CD4-positive, alpha-beta T cell (primary cell): ENCODE data around the gene PDE3B. TPM values are rescaled to one million over a fixed set of nuclear protein-coding genes. Genes with fewer than 3 reads are reported as not detected.

Experiments used
- ATAC-seq: fragments of 200-7000 bp; cut with Tn5 transposase; one replicate; pipeline ENCODE4 v1.10.0; 2022; ENCODE audit warnings: mild to moderate bottlenecking; ENCODE audit not compliant: poor library complexity
- CTCF ChIA-PET: fragments of 350-600 bp; sonication (Branson Sonifier 250); formaldehyde crosslinking; loops from one replicate; lab custom pipeline; 2021; ENCODE audit warnings: antibody characterized with exemption, inconsistent platforms; lab: Charles Lee
- POLR2A ChIA-PET: fragments of 350-600 bp; sonication (Branson Sonifier 250); formaldehyde crosslinking; loops from one replicate; lab custom pipeline; 2021; ENCODE audit warnings: antibody characterized with exemption, inconsistent platforms; lab: Charles Lee
- DNase-seq, 14 experiments: peaks; one replicate each; pipeline ENCODE4 v3.0.0-alpha.2; 2013 to 2020; ENCODE audit warnings: mixed read lengths in 2 of 14
- H3K27ac ChIP-seq, 2 donors: one replicate each; pipeline versions ENCODE4 v1.5.1 to v1.7.0; 2013; ENCODE audit warnings: low read length in 2 of 2, low read depth in 1 of 2, mild to moderate bottlenecking in 1 of 2
- H3K27me3 ChIP-seq, 2 experiments: 1 replicate in 1 of 2; 2 replicates in 1 of 2; pipeline versions ENCODE4 v1.6.1 to v1.7.0; 2013; ENCODE audit warnings: low read length in 2 of 2, control low read depth in 1 of 2, mild to moderate bottlenecking in 1 of 2, moderate library complexity in 1 of 2; ENCODE audit not compliant: insufficient read depth in 2 of 2, control insufficient read depth in 1 of 2
- H3K36me3 ChIP-seq: one replicate; pipeline ENCODE4 v1.6.1; 2013; ENCODE audit warnings: low read length, control low read depth; ENCODE audit not compliant: insufficient read depth
- H3K4me1 ChIP-seq: one replicate; pipeline ENCODE4 v1.6.1; 2013; ENCODE audit warnings: low read length, control low read depth; ENCODE audit not compliant: insufficient read depth
- H3K4me3 ChIP-seq: one replicate; pipeline ENCODE4 v1.5.1; 2013; ENCODE audit warnings: mild to moderate bottlenecking, low read length, moderate library complexity
- H3K9me3 ChIP-seq, 2 experiments: 1 replicate in 1 of 2; 2 replicates in 1 of 2; pipeline versions ENCODE4 v1.6.1 to v1.7.0; 2013; ENCODE audit warnings: low read length in 2 of 2, mild to moderate bottlenecking in 2 of 2, control low read depth in 1 of 2, moderate library complexity in 1 of 2; ENCODE audit not compliant: control insufficient read depth in 1 of 2, insufficient read depth in 1 of 2
- H3K27ac Mint-ChIP-seq: one replicate; pipeline ENCODE4 v1.8.0; 2020; ENCODE audit warnings: mixed read lengths
- H3K27me3 Mint-ChIP-seq: one replicate; pipeline ENCODE4 v1.8.0; 2021; ENCODE audit warnings: mixed read lengths
- H3K36me3 Mint-ChIP-seq: one replicate; pipeline ENCODE4 v1.8.0; 2021; ENCODE audit warnings: low read depth, mixed read lengths
- H3K4me1 Mint-ChIP-seq: one replicate; pipeline ENCODE4 v1.8.0; 2021; ENCODE audit warnings: low read depth, mixed read lengths
- H3K4me3 Mint-ChIP-seq: one replicate; pipeline ENCODE4 v1.8.0; 2020; ENCODE audit warnings: mild to moderate bottlenecking, mixed read lengths
- H3K9me3 Mint-ChIP-seq: one replicate; pipeline ENCODE4 v1.8.0; 2020; ENCODE audit warnings: mixed read lengths
- intact Hi-C, 2 experiments: fragments of 100-400 bp; cut with DNase I in 1 of 2; cut with micrococcal nuclease in 1 of 2; formaldehyde crosslinking; loops; one replicate each; pipeline versions ENCODE4 v1.15.1 to v1.9.0; 2023 to 2025; cut with DNase I, micrococcal nuclease
- total RNA-seq, 174 experiments: library from RNA in 2 of 174; stranded (reverse) in 2 of 174; gene quantifications; one replicate each; pipeline ENCODE4 v1.2.3 and lab custom pipeline; 2021 to 2026
- TF ChIP-seq, protein P1 (sequence below): fragments of 200-600 bp; IDR thresholded peaks from one replicate; pipeline ENCODE4 v1.8.0; 2022; ENCODE audit warnings: antibody characterized with exemption, mild to moderate bottlenecking

Gene PDE3B
- total RNA-seq, 2 experiments from 2014 or later: 103 to 106 TPM

GRCh38 chr11:14653090-14653489, 9.5 kb downstream of the PDE3B start:
- peaks cover 16% of the 10 kb centered on the region for H3K4me1 ChIP-seq
- no peak overlapping the region for H3K4me3 Mint-ChIP-seq
- intact Hi-C loops: no loop called here

DNA sequence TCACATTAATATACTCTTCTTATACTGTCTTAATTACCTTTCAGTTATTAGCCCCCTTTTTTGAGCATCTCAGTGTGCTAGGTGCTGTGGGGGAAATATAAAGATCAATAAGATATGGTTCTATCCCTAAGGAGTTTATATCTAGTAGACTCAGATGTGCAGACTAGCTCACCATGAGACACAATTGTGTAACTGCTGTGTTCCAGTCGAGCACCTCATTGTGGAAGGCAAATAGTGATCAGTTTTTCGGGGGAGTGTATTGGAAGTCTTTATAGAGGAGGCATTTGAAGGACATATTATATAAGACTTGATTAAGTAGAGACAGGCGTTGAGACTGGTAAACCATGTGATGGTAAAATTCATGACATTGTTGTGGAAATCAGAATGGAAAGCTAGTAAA, 11.8 kb downstream of the PDE3B start:
- no peak overlapping the region for H3K27ac ChIP-seq
- intact Hi-C loops: no loop called here
- Mint-ChIP-seq H3K4me3 (no peak overlapping the region), H3K36me3 (peaks cover 84% of the 10 kb centered on the region), H3K4me1 (peaks cover 82% of the 10 kb centered on the region), H3K27me3 (no peaks in the 10 kb centered on the region), H3K9me3 (no peaks in the 10 kb centered on the region), H3K27ac (no peak overlapping the region)
- ATAC-seq (no peak), DNase-seq (no peak)
- no peak overlapping the region for H3K4me3 ChIP-seq
- H3K27me3 ChIP-seq: no peaks in the 10 kb centered on the region
- peaks cover 12% of the 10 kb centered on the region for H3K4me1 ChIP-seq
- POLR2A ChIA-PET: interaction anchor here (1.2 to 1.5 kb wide), 2 partner anchors 77 to 110 kb away, joined by 4 to 6 read pairs; no protein-coding TSS in a partner anchor
- H3K9me3 ChIP-seq: no peaks in the 10 kb centered on the region
- TF ChIP-seq, protein P1, sequence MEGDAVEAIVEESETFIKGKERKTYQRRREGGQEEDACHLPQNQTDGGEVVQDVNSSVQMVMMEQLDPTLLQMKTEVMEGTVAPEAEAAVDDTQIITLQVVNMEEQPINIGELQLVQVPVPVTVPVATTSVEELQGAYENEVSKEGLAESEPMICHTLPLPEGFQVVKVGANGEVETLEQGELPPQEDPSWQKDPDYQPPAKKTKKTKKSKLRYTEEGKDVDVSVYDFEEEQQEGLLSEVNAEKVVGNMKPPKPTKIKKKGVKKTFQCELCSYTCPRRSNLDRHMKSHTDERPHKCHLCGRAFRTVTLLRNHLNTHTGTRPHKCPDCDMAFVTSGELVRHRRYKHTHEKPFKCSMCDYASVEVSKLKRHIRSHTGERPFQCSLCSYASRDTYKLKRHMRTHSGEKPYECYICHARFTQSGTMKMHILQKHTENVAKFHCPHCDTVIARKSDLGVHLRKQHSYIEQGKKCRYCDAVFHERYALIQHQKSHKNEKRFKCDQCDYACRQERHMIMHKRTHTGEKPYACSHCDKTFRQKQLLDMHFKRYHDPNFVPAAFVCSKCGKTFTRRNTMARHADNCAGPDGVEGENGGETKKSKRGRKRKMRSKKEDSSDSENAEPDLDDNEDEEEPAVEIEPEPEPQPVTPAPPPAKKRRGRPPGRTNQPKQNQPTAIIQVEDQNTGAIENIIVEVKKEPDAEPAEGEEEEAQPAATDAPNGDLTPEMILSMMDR: no peak
- CTCF ChIA-PET: interaction anchor here (0.7 kb wide), 1 partner anchor 243 kb away, joined by 3 read pairs; no protein-coding TSS in a partner anchor
- H3K36me3 ChIP-seq: peaks cover 27% of the 10 kb centered on the region

More at GRCh38 chr11:14653090-14653489, 9.5 kb downstream of the PDE3B start:
- ATAC-seq (no peak), DNase-seq (no peak)
- H3K9me3 ChIP-seq: no peaks in the 10 kb centered on the region
- H3K4me1 Mint-ChIP-seq: peaks cover 90% of the 10 kb centered on the region
- TF ChIP-seq, protein P1: no peak
- no peak overlapping the region for H3K27ac ChIP-seq
- ChIA-PET POLR2A (no interaction called here), CTCF (interaction anchor here (1.2 to 1.3 kb wide), 2 partner anchors 9 to 22 kb away, joined by 3 to 4 read pairs; partner anchors contain the start of gene PDE3B)
- peaks cover 81% of the 10 kb centered on the region for H3K36me3 Mint-ChIP-seq
- H3K4me3 ChIP-seq: no peak overlapping the region
- no peaks in the 10 kb centered on the region for H3K9me3 Mint-ChIP-seq
- no peaks in the 10 kb centered on the region for H3K27me3 ChIP-seq
- H3K27ac Mint-ChIP-seq: no peak overlapping the region
- peaks cover 15% of the 10 kb centered on the region for H3K36me3 ChIP-seq
- no peaks in the 10 kb centered on the region for H3K27me3 Mint-ChIP-seq

DNA sequence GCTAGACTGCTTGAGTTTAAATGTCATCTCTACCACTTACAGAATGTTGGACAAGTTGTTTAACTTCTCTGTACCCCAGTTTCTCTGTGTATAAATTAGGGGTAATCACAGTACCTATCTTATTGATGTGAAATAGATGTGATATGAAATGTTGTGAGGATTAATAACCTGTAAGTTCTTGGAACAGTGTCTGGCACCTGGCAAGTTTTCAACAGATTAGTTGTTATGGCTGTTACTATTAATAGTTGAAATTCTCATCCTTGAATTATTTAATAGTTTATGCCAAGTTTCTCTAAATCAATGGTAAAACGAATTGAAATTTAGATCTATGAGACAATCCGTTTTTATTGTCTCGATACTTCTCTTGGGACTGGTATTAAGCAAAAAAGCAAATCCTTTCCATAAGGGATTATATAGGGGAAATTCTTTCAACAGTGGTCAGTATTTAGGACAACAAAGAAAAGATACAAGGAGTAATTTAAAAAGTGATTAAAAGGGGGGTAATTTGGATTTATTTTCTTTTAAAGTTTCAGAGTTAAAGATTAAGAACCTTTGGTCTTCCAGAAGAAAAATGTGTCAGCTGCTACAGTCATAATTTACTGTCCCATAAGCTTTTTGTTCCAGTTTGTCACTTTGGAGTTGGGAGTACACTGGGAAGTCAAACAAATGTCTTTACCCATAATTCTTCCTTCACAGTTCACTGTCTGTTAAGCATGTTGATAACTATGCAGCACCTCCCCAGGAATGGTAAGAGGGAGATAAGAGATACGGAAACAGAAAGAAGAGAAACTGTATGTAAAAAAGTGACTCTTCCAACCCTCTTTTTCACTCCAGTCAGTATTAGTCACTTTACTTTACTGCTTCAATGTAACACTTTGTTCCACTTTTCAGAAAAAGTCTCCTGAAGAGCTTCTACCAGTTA, 13.2 kb downstream of the PDE3B start:
- H3K4me1 Mint-ChIP-seq: peaks cover 74% of the 10 kb centered on the region
- no peak overlapping the region for H3K4me3 Mint-ChIP-seq
- no peak overlapping the region for H3K27ac Mint-ChIP-seq
- CTCF ChIA-PET: no interaction called here
- Histone ChIP-seq H3K4me1 (peaks cover 4% of the 10 kb centered on the region), H3K36me3 (peaks cover 27% of the 10 kb centered on the region), H3K4me3 (no peak overlapping the region), H3K27ac (no peak overlapping the region), H3K27me3 (no peaks in the 10 kb centered on the region), H3K9me3 (no peaks in the 10 kb centered on the region)
- TF ChIP-seq, protein P1: no peak
- H3K36me3 Mint-ChIP-seq: peaks cover 84% of the 10 kb centered on the region
- POLR2A ChIA-PET: interaction anchor here (1.2 to 1.5 kb wide), 4 partner anchors 10 to 78 kb away, joined by 3 to 6 read pairs (median 4); no protein-coding TSS in a partner anchor
- H3K27me3 Mint-ChIP-seq: no peaks in the 10 kb centered on the region
- ATAC-seq: no peak
- intact Hi-C loops: no loop called here
- no peak for DNase-seq
- no peaks in the 10 kb centered on the region for H3K9me3 Mint-ChIP-seq
